Esophagus squamous epithelium (tissue), 4 donors: Measurements from ENCODE around the gene TPD52L2.
"Not testable (repeated sequence)": the region's sequence is repeated elsewhere in the genome, so short reads cannot be mapped to it uniquely, and the experiment has no call there.

Experiments used
- CTCF ChIP-seq, 6 experiments: fragments of 450-650 bp in 4 of 6; fragments of 200-600 bp in 2 of 6; sonication (generic) in 2 of 6; IDR thresholded peaks; one replicate each; pipeline ENCODE4 v1.5.1; 2016 to 2019; ENCODE audit warnings: antibody characterized with exemption in 6 of 6, mild to moderate bottlenecking in 4 of 6, moderate library complexity in 4 of 6
- POLR2A ChIP-seq, 4 donors: fragments of 450-650 bp; IDR thresholded peaks; one replicate each; pipeline ENCODE4 v1.6.1; 2017; ENCODE audit warnings: antibody characterized with exemption in 4 of 4, mild to moderate bottlenecking in 4 of 4, moderate library complexity in 3 of 4

GRCh38 chr20:63851548-63851943 is 13.5 kb upstream of the TPD52L2 start:
- TF ChIP-seq CTCF, POLR2A (IDR thresholded peaks at IDR 0.05): not testable (repeated sequence)
